Epithelial cell of proximal tubule (primary cell): Measurements from ENCODE around the gene CDH4. TPM values are rescaled to one million over a fixed set of nuclear protein-coding genes. Genes with fewer than 3 reads are reported as not detected.

Source experiments
- DNase-seq: peaks from one replicate; pipeline ENCODE4 v3.0.0-alpha.2; 2011; ENCODE audit warnings: low read depth
- H3K4me3 ChIP-seq: 2 replicates; pipeline ENCODE4 v1.5.1; 2011; ENCODE audit warnings: low read depth, mild to moderate bottlenecking, low read length
- CTCF ChIP-seq: conservative IDR thresholded peaks from 2 replicates; pipeline ENCODE4 v1.5.1; 2012; ENCODE audit warnings: low read depth, mild to moderate bottlenecking, low read length
- total RNA-seq: library from RNA; depleted of rRNA; stranded (reverse); fragments of >200 nt; gene quantifications from 2 replicates; pipeline ENCODE4 v1.2.3, GENCODE V29; 2015

The CDH4 gene
- total RNA-seq, 1 donor from 2014 or later, result 17.1 TPM

GRCh38 chr20:61841551-61841950, 589.5 kb downstream of the CDH4 start:
- DNase-seq, result no peak
- TF ChIP-seq CTCF, result no peak

GRCh38 chr20:61841966-61842365, 589.9 kb downstream of the CDH4 start:
- TF ChIP-seq CTCF, result no peak
- no peak for DNase-seq
- H3K4me3 ChIP-seq, result no peak overlapping the region

More at GRCh38 chr20:61841551-61841950, 589.5 kb downstream of the CDH4 start:
- H3K4me3 ChIP-seq, result no peak overlapping the region

GRCh38 chr20:61844621-61845020, 592.6 kb downstream of the CDH4 start:
- TF ChIP-seq CTCF, result no peak
- DNase-seq, result no peak
- no peak overlapping the region for H3K4me3 ChIP-seq

GRCh38 chr20:61845233-61845671, 593.2 kb downstream of the CDH4 start:
- no peak overlapping the region for H3K4me3 ChIP-seq
- TF ChIP-seq CTCF, result no peak
- no peak for DNase-seq

GRCh38 chr20:61846074-61846473, 594.0 kb downstream of the CDH4 start:
- no peak for DNase-seq
- H3K4me3 ChIP-seq, result no peak overlapping the region
- no peak for TF ChIP-seq CTCF

- no peak for DNase-seq
- TF ChIP-seq CTCF, result no peak
- H3K4me3 ChIP-seq, result no peak overlapping the region
Observed at GRCh38 chr20:61846741-61847419, 594.8 kb downstream of the CDH4 start.

GRCh38 chr20:61847420-61847748, 595.3 kb downstream of the CDH4 start:
- H3K4me3 ChIP-seq, result no peak overlapping the region
- DNase-seq, result no peak
- no peak for TF ChIP-seq CTCF
